Measurements from ENCODE around the gene YBX1.

DNA sequence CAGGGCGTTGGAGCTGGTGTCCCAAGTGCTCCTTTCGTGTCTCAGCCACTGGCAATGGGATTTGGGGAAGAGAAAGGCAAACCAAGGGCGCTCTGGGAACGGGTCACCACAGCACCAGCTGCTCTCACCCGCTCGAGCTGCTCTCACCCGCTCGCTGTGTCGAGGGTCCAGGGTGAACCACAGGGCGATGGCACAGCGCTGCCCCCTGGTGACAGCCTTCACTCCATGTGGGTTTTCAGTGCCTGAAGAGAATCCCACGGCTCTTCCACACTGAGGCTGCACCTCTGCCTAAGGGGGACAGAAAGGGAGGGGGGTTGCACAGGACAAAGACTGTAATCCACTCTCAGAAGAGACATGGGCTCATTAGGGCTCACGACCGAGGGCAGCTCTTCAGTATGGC is 64.9 kb downstream of the YBX1 start:
- TF ChIP-seq, protein P1, sequence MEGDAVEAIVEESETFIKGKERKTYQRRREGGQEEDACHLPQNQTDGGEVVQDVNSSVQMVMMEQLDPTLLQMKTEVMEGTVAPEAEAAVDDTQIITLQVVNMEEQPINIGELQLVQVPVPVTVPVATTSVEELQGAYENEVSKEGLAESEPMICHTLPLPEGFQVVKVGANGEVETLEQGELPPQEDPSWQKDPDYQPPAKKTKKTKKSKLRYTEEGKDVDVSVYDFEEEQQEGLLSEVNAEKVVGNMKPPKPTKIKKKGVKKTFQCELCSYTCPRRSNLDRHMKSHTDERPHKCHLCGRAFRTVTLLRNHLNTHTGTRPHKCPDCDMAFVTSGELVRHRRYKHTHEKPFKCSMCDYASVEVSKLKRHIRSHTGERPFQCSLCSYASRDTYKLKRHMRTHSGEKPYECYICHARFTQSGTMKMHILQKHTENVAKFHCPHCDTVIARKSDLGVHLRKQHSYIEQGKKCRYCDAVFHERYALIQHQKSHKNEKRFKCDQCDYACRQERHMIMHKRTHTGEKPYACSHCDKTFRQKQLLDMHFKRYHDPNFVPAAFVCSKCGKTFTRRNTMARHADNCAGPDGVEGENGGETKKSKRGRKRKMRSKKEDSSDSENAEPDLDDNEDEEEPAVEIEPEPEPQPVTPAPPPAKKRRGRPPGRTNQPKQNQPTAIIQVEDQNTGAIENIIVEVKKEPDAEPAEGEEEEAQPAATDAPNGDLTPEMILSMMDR (IDR thresholded peaks at IDR 0.05; ENCODE audit: insufficient read depth, low read length), result peak; percentile 41
- TF ChIP-seq, protein P2, sequence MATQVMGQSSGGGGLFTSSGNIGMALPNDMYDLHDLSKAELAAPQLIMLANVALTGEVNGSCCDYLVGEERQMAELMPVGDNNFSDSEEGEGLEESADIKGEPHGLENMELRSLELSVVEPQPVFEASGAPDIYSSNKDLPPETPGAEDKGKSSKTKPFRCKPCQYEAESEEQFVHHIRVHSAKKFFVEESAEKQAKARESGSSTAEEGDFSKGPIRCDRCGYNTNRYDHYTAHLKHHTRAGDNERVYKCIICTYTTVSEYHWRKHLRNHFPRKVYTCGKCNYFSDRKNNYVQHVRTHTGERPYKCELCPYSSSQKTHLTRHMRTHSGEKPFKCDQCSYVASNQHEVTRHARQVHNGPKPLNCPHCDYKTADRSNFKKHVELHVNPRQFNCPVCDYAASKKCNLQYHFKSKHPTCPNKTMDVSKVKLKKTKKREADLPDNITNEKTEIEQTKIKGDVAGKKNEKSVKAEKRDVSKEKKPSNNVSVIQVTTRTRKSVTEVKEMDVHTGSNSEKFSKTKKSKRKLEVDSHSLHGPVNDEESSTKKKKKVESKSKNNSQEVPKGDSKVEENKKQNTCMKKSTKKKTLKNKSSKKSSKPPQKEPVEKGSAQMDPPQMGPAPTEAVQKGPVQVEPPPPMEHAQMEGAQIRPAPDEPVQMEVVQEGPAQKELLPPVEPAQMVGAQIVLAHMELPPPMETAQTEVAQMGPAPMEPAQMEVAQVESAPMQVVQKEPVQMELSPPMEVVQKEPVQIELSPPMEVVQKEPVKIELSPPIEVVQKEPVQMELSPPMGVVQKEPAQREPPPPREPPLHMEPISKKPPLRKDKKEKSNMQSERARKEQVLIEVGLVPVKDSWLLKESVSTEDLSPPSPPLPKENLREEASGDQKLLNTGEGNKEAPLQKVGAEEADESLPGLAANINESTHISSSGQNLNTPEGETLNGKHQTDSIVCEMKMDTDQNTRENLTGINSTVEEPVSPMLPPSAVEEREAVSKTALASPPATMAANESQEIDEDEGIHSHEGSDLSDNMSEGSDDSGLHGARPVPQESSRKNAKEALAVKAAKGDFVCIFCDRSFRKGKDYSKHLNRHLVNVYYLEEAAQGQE (IDR thresholded peaks at IDR 0.05; ENCODE audit: insufficient replicate concordance, low read depth), result no peak
- TF ChIP-seq POLR2AphosphoS5 (IDR thresholded peaks at IDR 0.05; ENCODE audit: low read depth), result no peak
- no peak for TF ChIP-seq GABPA (IDR thresholded peaks at IDR 0.05; ENCODE audit: low read depth)
- no peak for TF ChIP-seq SPI1 (IDR thresholded peaks at IDR 0.05; ENCODE audit: borderline replicate concordance, low read depth)

Data from HL-60 (cell line).